DMS114 treated with DMSO at 0.1 percent for 48 hours (cell line): ENCODE results near the gene HHIPL1.
"Not testable (repeated sequence)": the region's sequence is repeated elsewhere in the genome, so short reads cannot be mapped to it uniquely, and the experiment has no call there.

Source experiments
- DNase-seq: peaks from one replicate; lab custom pipeline; 2025; ENCODE audit not compliant: unreplicated experiment; lab: John Stamatoyannopoulos, UW

Gene HHIPL1

DNA sequence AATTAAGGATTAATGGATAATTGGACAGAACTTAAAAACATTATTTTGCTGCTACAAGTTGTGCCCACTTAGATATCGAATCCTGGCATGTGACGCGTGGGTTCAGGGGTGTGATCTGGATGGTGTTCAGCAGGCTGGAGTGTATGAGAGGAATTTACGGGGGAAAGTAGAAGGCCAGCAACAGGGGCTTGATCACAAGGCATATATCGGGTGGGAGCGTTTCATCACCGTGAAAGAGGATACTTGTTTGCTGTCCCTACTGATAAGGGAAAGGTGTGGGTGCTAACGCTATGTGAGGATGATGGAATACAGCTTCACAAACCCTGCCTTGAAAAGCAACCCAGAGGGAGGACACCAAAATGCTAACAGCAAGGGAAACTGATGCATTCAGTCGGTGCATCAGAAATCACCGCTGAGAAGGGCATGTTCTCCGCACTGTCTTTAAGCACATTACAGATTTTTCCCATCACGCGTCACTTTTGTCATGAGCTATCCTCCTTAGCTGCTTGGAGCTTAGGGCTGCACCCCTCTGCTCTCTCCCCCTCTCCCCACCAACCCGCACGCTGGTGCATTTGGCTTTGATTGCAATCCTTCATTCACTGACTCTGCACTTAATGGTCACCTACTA is 13.4 kb downstream of the HHIPL1 start:
- no peak for DNase-seq

DNA sequence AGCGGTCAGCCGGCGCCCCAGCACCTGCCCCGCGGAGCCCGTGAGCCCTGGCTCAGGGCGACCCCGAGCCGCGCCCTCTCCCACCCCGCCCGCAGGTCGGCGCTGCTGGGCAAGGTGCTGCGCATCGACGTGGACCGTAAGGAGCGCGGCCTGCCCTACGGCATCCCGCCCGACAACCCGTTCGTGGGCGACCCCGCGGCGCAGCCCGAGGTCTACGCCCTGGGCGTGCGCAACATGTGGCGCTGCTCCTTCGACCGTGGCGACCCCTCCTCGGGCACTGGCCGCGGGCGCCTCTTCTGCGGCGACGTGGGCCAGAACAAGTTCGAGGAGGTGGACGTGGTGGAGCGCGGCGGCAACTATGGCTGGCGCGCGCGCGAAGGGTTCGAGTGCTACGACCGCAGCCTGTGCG is 14.4 kb downstream of the HHIPL1 start:
- DNase-seq, result no peak

DNA sequence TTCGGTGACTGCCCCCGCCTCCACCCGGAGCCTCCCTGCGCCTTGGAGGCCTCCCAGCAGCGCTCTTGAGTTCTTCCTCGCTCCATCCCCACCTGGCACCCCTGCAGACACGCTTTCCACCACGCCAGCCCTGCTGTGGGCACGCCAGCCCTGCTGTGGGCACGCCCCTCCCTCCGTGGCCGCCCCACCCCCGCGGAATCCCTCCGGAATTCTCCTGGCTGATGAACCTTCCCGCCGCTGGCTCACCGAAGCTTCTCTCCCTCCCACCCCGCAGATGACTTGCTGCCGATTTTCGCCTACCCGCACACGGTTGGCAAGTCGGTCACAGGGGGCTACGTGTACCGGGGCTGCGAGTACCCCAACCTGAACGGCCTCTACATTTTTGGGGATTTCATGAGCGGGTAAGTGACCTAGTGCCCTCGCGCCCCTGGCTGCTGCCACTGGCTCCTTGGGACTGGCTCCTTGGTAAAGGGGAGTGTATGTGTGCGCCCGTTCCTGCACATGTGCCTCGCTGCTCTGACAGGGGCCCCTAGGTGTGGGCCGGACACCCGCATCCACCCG is 15.2 kb downstream of the HHIPL1 start:
- DNase-seq, result no peak

DNA sequence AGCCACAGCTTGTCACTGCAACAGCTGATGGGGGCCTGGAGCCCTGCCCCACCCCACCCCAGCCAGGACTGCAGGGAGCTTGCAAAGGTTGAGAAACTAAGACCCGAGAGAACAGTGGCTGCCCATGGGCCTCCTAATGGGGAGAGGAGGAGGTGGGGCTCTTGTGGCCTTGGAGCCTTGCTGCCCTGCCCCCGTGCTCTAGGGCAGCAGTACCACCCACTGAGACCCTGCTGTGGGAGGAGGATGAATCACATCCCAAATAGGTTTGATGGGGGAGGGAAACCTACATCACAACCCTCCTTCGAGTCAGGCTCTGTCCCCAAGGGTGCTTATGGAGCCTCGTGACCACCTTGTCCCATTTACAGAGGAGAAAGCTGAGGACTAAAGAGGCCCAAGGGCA is 15.9 kb downstream of the HHIPL1 start:
- no peak for DNase-seq

DNA sequence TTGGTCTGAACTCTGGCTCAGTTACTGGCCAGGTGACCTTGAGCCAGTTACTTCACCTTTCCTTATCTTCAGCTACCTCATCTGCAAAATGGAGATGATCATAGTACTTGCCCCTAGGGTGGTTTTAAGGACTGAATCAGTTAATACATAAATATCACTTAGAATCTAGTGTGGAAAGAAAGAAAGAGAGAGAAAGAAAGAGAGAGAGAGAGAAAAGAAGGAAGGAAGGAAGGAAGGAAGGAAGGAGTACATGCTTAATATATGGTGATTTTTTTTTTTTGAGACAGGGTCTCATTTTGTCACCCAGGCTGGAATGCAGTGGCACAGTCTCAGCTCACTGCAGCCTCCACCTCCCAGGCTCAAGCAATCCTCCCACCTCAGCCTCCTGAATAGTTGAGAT is 16.3 kb downstream of the HHIPL1 start:
- not testable (repeated sequence) for DNase-seq

DNA sequence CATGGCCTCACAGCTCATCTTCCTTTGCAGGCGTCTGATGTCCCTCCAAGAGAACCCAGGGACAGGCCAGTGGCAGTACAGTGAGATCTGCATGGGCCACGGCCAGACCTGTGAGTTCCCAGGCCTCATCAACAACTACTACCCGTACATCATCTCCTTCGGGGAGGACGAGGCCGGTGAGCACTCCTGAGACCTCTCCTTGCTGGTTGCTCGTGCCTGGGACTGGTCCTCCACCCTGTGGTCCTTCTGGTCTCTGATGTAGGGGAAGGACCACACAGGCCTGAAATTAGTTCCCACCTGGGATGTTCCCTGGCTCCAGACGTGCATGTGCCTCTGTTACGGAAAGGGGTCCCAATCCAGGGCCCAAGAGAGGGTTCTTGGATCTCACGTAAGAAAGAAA is 17.9 kb downstream of the HHIPL1 start:
- no peak for DNase-seq

DNA sequence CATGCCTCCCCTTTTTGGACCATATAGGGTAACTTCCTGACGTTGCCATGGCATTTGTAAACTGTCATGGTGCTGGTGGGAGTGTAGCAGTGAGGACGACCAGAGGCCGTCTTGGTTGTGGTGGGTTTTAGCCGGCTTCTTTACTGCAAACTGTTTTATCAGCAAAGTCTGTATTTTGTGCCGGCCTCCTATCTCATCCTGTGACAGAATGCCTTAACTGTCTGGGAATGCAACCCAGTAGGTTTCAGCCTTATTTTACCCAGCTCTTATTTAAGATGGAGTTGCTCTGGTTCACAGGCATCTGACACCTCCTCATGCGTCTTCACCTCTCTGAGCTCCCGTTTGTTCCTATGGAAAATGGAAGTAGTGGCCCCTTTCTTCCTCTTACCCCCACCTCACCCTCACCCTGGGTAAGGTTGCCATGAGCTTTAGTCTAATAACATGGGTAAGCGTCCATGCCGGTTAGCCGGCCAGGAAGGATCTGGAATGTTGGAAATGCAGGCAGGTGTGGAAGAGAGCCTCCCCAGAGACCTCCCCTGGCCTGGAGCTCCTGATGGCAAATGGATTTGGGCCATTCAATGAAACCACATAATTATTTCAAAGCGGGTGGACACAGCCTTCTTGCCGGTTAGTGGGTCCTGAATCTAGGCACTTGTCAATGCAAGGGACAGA is 18.6 kb downstream of the HHIPL1 start:
- DNase-seq, result no peak

DNA sequence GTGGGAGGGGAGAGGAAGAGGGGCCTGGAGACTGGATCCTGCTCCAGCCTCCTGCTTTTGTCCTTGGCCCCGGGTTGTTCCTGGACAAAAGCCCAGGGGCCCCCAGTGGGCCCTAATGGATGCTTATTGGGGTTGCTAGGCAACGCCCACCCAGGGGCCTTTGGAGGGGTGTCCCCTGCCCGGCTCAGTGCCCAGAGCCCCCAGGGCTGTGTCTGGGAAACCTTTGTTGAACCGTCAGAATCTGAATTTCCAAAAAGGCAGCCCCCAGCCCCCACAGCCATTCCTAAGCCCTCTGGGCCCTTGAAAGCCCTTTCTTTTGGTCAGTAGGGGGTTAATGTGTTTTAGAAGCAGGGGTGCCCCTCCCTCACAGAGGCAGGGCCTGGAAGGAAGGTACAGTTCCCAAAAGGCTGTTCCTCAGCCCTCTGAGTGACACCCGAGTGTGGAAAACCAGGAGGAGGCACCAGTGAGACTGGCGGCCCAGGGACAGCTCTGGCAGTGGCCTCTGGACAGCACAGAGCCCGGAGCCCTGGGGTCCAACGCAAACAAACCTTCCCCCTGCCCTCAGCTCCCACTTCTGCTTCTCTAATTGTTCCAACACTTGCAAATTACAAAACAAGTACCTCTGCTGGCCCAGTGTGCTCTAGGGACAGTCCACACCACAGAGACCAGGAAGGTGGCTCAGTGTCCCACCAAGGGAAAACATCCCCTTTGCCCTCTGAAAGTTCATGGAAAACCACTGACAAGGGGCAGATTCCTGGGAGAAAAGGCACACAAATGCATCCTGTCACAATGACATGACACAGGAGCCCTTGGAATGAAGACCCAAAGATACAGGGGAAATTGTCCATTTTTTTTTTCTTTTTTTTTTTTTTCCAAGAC is 19.4 kb downstream of the HHIPL1 start:
- DNase-seq, result no peak

DNA sequence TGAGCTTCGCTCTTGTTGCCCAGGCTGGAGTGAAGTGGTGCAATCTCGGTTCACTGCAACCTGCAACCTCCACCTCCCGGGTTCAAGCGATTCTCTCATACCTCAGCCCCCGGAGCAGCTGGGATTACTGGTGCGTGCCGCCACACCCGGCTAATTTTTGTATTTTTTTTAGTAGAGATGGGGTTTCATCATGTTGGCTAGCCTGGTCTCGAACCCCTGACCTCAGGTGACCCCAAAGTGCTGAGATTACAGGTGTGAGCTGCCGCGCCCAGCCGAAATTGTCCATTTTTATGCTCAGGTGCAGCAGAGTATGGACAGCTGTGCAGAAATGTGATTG is 20.0 kb downstream of the HHIPL1 start:
- DNase-seq, result no peak

DNA sequence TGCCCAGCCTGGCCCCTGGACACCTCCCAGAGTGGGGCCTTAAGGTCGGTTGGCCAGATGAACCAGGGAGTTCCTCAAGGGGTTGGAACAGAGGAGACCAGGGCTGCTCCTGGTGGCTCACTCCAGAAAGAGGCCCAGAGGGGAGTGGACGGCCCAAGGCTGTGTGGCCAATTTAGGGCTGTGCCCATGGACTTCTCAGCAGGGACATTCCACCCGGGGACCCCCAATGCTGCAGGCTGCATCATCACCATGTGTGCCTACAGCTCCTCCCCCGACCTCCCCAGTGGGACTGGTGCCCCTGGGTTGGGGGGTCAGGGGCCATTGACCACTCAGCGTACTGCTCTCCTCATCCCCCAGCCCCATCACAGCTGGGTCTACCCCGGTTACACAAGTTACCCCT is 21.6 kb downstream of the HHIPL1 start:
- no peak for DNase-seq

DNA sequence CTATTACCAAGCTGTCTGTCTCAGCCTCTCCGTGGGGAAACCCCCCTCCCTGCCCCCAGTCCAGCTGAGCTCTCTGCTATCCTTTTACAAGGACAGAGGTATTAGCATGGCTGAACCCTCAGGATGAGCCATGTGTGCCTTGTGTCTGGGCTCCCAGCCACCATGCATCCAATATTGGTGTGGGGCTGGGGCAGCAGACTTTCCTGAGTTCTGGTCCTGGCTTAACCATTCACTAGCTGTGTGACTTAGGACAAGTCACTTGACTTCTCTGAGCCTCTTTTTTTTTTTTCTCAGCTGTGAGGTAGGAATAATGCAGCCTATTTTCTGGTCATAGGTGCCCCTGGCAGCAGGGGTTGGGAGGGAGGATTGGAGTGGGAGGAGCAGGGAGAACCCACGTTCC is 22.1 kb downstream of the HHIPL1 start:
- no peak for DNase-seq

DNA sequence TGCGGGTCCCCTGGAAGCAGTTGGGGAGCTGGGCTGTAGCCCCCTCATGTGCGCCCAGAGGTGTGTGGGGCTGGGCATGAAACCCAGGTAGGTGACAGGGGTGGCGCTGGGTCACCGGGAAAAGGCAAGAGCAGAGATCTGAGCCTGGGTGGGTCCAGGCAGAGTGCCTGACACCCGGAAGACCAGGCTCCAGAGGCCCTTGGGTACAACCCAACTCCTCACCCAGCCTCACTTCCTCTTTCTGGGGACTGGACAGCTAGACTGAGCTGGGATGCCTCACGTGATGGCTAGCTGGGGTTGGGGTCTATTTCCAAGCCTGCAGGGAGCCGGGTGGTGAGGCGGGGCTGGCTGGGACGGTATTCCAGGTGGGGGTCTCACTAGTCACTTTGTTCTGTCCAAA is 22.9 kb downstream of the HHIPL1 start:
- DNase-seq, result no peak

DNA sequence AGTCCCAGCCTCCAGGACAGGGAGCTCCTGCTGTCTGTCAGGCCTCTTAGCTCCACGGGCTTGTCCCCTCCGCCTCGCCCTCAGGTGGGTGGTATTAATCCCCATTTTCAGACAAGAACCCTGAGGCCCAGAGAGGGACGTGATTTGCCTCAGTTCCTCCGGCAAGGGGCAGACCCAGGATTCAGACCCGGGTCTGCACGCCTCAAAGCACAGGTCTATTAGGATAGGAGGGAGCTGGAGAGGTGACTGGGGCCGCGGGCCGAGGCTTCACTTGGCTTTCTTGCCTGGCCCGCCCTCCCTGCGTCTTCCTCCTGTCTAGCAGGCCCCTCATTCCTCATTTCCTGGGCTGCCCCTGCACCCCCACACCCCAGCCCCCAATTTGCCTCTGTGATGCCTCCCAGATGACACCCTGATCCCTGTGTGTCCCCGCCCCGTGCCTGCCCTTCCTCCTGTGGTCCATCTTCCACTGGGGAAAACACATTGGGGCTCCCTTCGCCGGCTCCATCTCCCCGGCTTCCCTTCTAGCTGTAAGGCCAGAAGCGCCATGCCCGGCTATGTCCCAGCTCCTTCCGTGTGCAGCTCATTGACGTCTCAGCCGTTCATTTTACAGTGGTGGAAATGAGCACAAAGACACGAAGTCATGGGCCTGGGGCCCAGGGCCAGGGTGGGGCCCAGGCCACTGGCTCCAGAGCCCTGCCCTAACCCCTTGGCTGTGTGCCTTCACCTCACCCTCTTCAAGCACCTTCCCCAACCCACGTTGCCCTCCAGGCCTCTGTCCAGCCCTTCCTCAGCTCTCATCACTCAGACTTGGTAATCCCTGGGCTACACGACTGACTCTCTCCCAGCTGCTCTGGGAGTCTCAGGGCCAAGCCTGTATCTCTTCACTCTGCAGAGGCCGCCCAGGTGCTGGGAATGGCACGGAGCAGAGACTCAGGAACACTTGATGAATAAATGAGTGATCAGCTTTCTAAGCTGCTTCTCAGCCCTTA is 23.7 kb downstream of the HHIPL1 start:
- DNase-seq, result no peak

DNA sequence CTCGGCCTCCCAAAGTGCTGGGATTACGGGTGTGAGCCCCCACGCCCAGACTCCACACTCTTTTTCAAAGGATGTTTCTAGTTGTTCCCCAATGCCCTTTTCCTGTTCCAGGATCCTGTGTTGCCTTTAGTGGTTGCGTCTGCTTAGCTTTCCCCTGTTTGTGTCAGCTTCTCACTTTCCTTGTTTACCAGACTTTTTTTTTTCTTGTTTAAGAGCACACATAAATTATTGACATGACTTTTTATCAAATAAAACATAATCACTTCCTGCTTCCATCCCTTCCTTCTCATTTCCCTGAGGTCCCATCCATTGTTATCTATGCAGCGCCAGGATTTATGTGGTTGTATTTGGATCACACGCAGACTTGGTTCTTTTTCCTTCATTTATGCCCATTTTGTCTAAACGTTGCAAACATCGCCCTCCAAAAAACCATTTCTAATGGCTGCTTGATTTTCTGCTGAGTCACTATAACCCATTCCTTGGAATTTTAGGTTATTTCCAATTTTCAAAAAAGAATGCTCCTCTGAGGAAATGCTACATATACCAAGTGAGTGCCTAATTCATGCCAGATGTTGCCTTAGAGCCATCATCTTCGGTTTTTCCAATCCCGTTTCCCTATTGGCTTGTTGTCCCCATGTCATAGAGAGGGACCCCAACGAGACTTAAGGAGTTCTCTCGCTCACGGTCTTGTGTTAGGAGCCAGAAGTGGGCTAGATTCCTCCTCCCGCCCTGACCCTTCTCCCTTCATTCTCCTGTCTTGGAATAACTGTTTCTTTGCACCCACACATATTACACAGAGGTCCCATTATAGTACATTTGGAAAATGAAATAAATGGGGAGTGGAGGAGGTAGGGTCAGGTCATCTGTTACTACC is 25.7 kb downstream of the HHIPL1 start:
- no peak for DNase-seq

DNA sequence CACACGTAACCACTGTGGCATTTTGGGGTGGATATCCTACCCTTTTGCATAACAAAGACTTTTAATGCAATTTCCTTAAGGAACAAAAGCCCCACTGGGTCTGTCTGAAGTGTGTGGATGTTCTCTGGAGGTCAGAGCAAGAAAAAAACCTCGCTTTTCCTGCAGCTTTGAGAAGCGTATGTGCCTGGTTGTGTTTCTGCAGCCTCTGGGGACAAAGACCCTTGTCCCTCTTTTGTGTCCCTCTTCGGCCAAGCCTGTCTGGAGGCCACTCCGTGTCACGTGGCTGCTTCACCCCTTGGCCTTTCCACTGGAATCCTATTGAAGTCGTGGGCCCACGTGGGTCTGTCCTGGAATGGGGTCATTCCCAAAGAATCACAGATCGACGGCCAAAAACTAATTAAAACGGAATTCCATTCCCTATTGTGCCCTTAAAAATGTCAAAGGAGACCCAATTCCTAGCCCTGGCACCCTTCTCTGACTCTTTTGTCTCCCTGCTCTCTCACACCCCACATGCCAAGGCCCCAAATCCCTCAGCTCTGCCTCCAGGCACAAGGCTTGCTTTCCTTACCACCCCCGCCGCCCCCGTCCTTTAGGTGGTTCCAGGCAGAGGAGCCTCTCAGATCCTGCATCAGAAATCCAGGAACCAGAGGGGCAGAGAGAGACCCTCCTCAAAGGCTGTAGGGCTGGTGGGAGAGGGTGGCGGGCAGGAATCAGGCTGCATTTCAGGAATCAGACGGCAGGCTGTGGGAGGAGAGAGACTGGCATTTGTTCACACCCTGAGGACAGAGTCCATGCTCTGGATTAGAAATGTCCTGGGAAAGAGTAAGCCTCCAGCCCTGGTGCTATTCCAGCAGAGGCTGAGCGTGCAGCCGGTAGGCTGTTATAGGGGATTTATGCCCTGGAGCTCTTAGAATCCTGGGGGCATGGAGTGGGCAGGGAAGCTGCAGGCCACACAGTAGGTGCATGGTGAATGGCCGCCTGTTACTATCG is 26.6 kb downstream of the HHIPL1 start:
- DNase-seq, result no peak

DNA sequence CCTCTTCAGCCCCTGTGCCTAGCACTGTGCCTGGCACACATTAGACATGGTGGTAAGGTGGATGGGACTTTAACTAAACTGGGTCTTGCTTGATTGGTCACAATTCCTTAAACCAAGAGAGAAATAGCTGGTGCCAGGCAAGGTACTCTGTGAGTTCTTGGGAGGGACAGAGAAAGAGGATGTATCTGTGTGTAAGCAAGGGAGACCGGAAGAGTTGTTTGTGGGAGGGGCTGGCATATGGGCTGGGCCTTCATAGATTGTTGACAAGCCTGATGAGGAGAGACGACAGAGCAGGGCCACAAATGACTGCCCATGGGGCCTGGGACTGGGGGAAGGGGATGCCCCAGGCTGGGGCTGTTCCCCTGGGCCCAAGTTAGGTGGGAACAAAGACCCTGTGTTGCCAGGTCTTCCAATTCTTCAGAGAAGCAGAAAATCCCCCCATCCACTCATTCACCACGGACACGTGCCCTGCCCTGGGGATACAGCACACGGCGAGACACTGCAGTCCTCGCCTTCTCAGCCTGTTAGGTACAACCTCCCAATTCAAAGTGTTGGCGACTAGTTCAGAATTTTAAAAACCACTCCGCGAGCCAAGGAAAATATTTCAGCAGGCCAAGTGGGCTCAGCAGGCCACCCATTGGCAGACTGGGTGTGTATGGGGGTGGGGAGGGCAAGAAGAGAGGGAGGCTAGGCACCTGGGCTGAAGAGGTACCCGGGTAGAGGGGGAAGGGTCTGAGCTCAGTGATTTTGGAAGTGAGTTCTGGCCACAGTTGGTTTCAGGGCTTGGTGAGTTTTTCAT is 27.8 kb downstream of the HHIPL1 start:
- DNase-seq, result no peak

DNA sequence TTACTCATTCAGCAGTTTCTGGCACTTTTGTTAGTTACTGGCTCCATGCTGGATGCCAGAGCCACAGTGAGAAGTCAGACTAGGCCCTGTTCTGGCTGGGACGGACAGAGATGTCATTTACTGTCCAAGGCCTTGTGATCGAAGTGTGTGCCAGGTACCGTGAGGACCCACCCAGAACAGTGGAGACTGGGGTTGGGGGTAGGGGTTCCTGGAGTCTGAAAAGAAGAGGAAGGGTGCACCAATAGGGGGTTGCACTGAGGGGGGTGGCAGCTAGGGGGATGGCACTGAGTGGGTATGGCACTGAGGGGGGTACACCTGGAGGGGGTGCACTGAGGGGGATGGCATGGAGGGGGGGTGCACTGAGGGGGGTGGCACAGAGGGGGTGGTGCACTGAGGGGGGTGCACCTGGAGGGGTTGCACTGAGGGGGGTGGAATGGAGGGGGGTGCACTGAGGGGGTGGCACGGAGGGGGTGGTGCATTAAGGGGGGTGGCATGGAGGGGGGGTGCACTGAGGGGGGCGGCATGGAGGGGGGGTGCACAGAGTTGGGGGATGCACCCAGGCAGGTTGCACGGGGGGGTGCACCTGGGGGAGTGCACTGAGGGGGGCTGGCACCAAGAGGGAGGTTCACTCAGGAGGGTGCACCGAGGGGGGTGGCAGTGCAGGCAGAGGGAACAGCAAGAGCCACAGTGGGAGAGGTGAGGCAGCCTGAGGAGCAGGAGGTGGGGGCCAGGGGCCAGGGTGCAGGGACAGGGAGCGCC is 28.6 kb downstream of the HHIPL1 start:
- DNase-seq, result no peak
